ENCODE measurements around the gene COL6A2. TPM values are rescaled to one million over a fixed set of nuclear protein-coding genes. Genes with fewer than 3 reads are reported as not detected.

The COL6A2 gene
- total and polyA plus RNA-seq, 10 donors, result 101 to 259 (median 192) TPM

- peaks cover 9 to 34% (median 19%) of the 10 kb centered on the region in 6 donors for H3K4me1 ChIP-seq
- WGBS, 5 donors, result 37 to 54% (median 41%) methylated on average over 19 to 26 of the region's 26 CpGs
Observed at GRCh38 chr21:46056450-46056903, 41.4 kb upstream of the COL6A2 start.

GRCh38 chr21:46057111-46057709, 40.7 kb upstream of the COL6A2 start:
- Histone ChIP-seq H3K27ac (peak overlapping the region in 7 of 8 donors; percentile 52 to 81 (median 74)), H3K36me3 (no peaks in the 10 kb centered on the region), H3K4me1 (peaks cover 9 to 34% (median 19%) of the 10 kb centered on the region in 6 donors), H3K9me3 (peaks cover 0 to 14% (median 3%) of the 10 kb centered on the region in 8 donors), H3K27me3 (replicated peaks in 1 of 7) (peaks cover 0 to 53% (median 7%) of the 10 kb centered on the region in 7 donors), H3K4me3 (no peak overlapping the region)
- no peak for TF ChIP-seq CTCF (IDR thresholded peaks at IDR 0.05 in 8 of 11, conservative IDR thresholded peaks at IDR 0.05 in 3 of 11)
- DNase-seq, result no peak
- WGBS, 5 donors, result 12 to 18% (median 14%) methylated on average over 12 to 27 of the region's 27 CpGs
- intact Hi-C loops (cut with DNase I; ENCODE audit: low total_unique reads), result no loop called here

More at GRCh38 chr21:46056450-46056903, 41.4 kb upstream of the COL6A2 start:
- intact Hi-C loops (cut with DNase I; ENCODE audit: low total_unique reads), result no loop called here
- Histone ChIP-seq H3K27me3 (replicated peaks in 1 of 7) (peaks cover 0 to 45% (median 7%) of the 10 kb centered on the region in 7 donors), H3K9me3 (peaks cover 0 to 7% (median under 1%) of the 10 kb centered on the region in 8 donors), H3K4me3 (no peak overlapping the region), H3K27ac (peak overlapping the region; percentile 37 to 81 (median 73)), H3K36me3 (no peaks in the 10 kb centered on the region)
- DNase-seq, result peak; percentile 77
- peak; percentile 62 to 83 (median 70) for TF ChIP-seq POLR2AphosphoS5 (IDR thresholded peaks at IDR 0.05)
- TF ChIP-seq CTCF (IDR thresholded peaks at IDR 0.05 in 8 of 11, conservative IDR thresholded peaks at IDR 0.05 in 3 of 11), result no peak

GRCh38 chr21:46057710-46058241, 40.1 kb upstream of the COL6A2 start:
- Histone ChIP-seq H3K4me3 (no peak overlapping the region), H3K27me3 (replicated peaks in 1 of 7) (peaks cover 0 to 58% (median 7%) of the 10 kb centered on the region in 7 donors), H3K9me3 (peaks cover 0 to 19% (median 3%) of the 10 kb centered on the region in 8 donors), H3K36me3 (no peaks in the 10 kb centered on the region), H3K27ac (peak overlapping the region in 7 of 8 donors; percentile 52 to 81 (median 74)), H3K4me1 (peaks cover 9 to 34% (median 19%) of the 10 kb centered on the region in 6 donors)
- intact Hi-C loops (cut with DNase I; ENCODE audit: low total_unique reads), result no loop called here
- DNase-seq, result no peak
- TF ChIP-seq POLR2AphosphoS5 (IDR thresholded peaks at IDR 0.05), result no peak
- 65 to 75% (median 71%) methylated on average over 10 to 23 of the region's 23 CpGs for WGBS, 5 donors

GRCh38 chr21:46058431-46059145, 39.3 kb upstream of the COL6A2 start:
- peaks cover 0 to 67% (median 7%) of the 10 kb centered on the region in 7 donors for H3K27me3 ChIP-seq (replicated peaks in 1 of 7)
- peaks cover 0 to 26% (median 6%) of the 10 kb centered on the region in 8 donors for H3K9me3 ChIP-seq
- TF ChIP-seq POLR2AphosphoS5 (IDR thresholded peaks at IDR 0.05), result no peak
- TF ChIP-seq CTCF (IDR thresholded peaks at IDR 0.05 in 8 of 11, conservative IDR thresholded peaks at IDR 0.05 in 3 of 11), result no peak
- no peak for TF ChIP-seq POLR2A (IDR thresholded peaks at IDR 0.05)
- DNase-seq, result no peak
- 87 to 95% (median 92%) methylated on average over 9 to 10 of the region's 10 CpGs for WGBS, 5 donors
- H3K27ac ChIP-seq, result peak overlapping the region in 1 of 8 donors; percentile 21
- no peaks in the 10 kb centered on the region for H3K36me3 ChIP-seq
- intact Hi-C loops (cut with DNase I; ENCODE audit: low total_unique reads), result no loop called here
- peaks cover 9 to 34% (median 19%) of the 10 kb centered on the region in 6 donors for H3K4me1 ChIP-seq
- H3K4me3 ChIP-seq, result no peak overlapping the region

Measured in spleen (tissue), 11 donors.